ENCODE results near the gene TM9SF3.
A peak's percentile ranks its signal among the peaks of the same experiment; 100 is the strongest.
"Not testable (repeated sequence)": the region's sequence is repeated elsewhere in the genome, so short reads cannot be mapped to it uniquely, and the experiment has no call there.

Gene TM9SF3

GRCh38 chr10:96568402-96568801 lies 18.4 kb downstream of the TM9SF3 start:
- no peak for DNase-seq (ENCODE audit: low spot score)

- DNase-seq (ENCODE audit: low spot score) = peak; percentile 58
These were observed 21.0 kb downstream of the TM9SF3 start for GRCh38 chr10:96565774-96566173.

- DNase-seq (ENCODE audit: low spot score) = no peak
These were observed 25.6 kb downstream of the TM9SF3 start for GRCh38 chr10:96560966-96561887.

- DNase-seq (ENCODE audit: low spot score) = no peak
These were observed 26.3 kb downstream of the TM9SF3 start for GRCh38 chr10:96560489-96560888.

- DNase-seq (ENCODE audit: low spot score) = no peak
These were observed 30.8 kb downstream of the TM9SF3 start for GRCh38 chr10:96556003-96556402.

GRCh38 chr10:96555330-96555729 lies 31.5 kb downstream of the TM9SF3 start:
- DNase-seq (ENCODE audit: low spot score) = no peak

GRCh38 chr10:96548589-96548988 lies 38.2 kb downstream of the TM9SF3 start:
- DNase-seq (ENCODE audit: low spot score) = no peak

- not testable (repeated sequence) for DNase-seq (ENCODE audit: low spot score)
These were observed 41.3 kb downstream of the TM9SF3 start for GRCh38 chr10:96545558-96545957.

- no peak for DNase-seq (ENCODE audit: low spot score)
These were observed 44.9 kb downstream of the TM9SF3 start for GRCh38 chr10:96541921-96542320.

GRCh38 chr10:96540240-96540639 lies 46.6 kb downstream of the TM9SF3 start:
- DNase-seq (ENCODE audit: low spot score) = no peak

GRCh38 chr10:96538683-96539082 lies 48.1 kb downstream of the TM9SF3 start:
- no peak for DNase-seq (ENCODE audit: low spot score)

GRCh38 chr10:96536129-96536528 lies 50.7 kb downstream of the TM9SF3 start:
- DNase-seq (ENCODE audit: low spot score) = no peak

- DNase-seq (ENCODE audit: low spot score) = no peak
These were observed 54.3 kb downstream of the TM9SF3 start for GRCh38 chr10:96532523-96532922.

GRCh38 chr10:96529634-96530279 lies 57.1 kb downstream of the TM9SF3 start:
- no peak for DNase-seq (ENCODE audit: low spot score)

- DNase-seq (ENCODE audit: low spot score) = no peak
These were observed 62.1 kb downstream of the TM9SF3 start for GRCh38 chr10:96524741-96525140.

GRCh38 chr10:96517284-96517683 lies 69.5 kb downstream of the TM9SF3 start:
- DNase-seq (ENCODE audit: low spot score) = no peak

GRCh38 chr10:96516337-96516736 lies 70.5 kb downstream of the TM9SF3 start:
- DNase-seq (ENCODE audit: low spot score) = no peak

- peak; percentile 53 for DNase-seq (ENCODE audit: low spot score)
These were observed 72.9 kb downstream of the TM9SF3 start, which contains the start of gene TLL2 for GRCh38 chr10:96513698-96514561. TLL2 (minus strand) TSS chr10:96513926; CDS start chr10:96513685, 241 bp downstream.

GRCh38 chr10:96513305-96513697 lies 73.5 kb downstream of the TM9SF3 start:
- peak; percentile 21 for DNase-seq (ENCODE audit: low spot score)

- DNase-seq (ENCODE audit: low spot score) = no peak
These were observed 74.1 kb downstream of the TM9SF3 start for GRCh38 chr10:96512524-96513304.
